CD4-positive, alpha-beta T cell treated with Interleukin-15 for 4 hours (primary cell): ENCODE data around the gene NINJ2.

Experiments used
- DNase-seq: peaks from one replicate; pipeline ENCODE4 v3.0.0-alpha.2; 2020; ENCODE audit warnings: low spot score

The NINJ2 gene

GRCh38 chr12:569091-569676, 94.1 kb downstream of the NINJ2 start:
- DNase-seq = no peak

- DNase-seq = no peak
Observed at GRCh38 chr12:568486-568885, 94.8 kb downstream of the NINJ2 start.

GRCh38 chr12:565589-566105, 97.6 kb downstream of the NINJ2 start:
- no peak for DNase-seq

GRCh38 chr12:565161-565560, 98.1 kb downstream of the NINJ2 start:
- DNase-seq = no peak

GRCh38 chr12:563787-564298, 99.4 kb downstream of the NINJ2 start:
- DNase-seq = no peak

GRCh38 chr12:563250-563781, 99.9 kb downstream of the NINJ2 start:
- DNase-seq = peak; percentile 69

GRCh38 chr12:562634-563033, 100.6 kb downstream of the NINJ2 start:
- no peak for DNase-seq

- DNase-seq = no peak
Observed at GRCh38 chr12:561908-562593, 101.2 kb downstream of the NINJ2 start.

GRCh38 chr12:561391-561705, 101.9 kb downstream of the NINJ2 start:
- DNase-seq = no peak

- DNase-seq = no peak
Observed at GRCh38 chr12:560691-561390, 102.4 kb downstream of the NINJ2 start.

GRCh38 chr12:559906-560455, 103.3 kb downstream of the NINJ2 start:
- DNase-seq = no peak

GRCh38 chr12:559208-559905, 103.9 kb downstream of the NINJ2 start:
- DNase-seq = no peak

GRCh38 chr12:558580-558979, 104.7 kb downstream of the NINJ2 start:
- no peak for DNase-seq

- DNase-seq = no peak
Observed at GRCh38 chr12:556498-556897, 106.7 kb downstream of the NINJ2 start.

- no peak for DNase-seq
Observed at GRCh38 chr12:554001-554285, 109.3 kb downstream of the NINJ2 start.

- DNase-seq = no peak
Observed at GRCh38 chr12:553216-554000, 109.8 kb downstream of the NINJ2 start.

GRCh38 chr12:552466-552865, 110.8 kb downstream of the NINJ2 start:
- no peak for DNase-seq

GRCh38 chr12:550473-551260, 112.6 kb downstream of the NINJ2 start:
- no peak for DNase-seq

GRCh38 chr12:549476-550082, 113.7 kb downstream of the NINJ2 start:
- no peak for DNase-seq

GRCh38 chr12:547883-548470, 115.3 kb downstream of the NINJ2 start:
- no peak for DNase-seq
